Panc1 (cell line): ENCODE results near the gene CDKN2B-AS1. TPM values are rescaled to one million over a fixed set of nuclear protein-coding genes. Genes with fewer than 3 reads are reported as not detected.

ENCODE experiments used
- ATAC-seq: fragments of 200-7000 bp; cut with Tn5 transposase; 2 replicates; pipeline ENCODE4 v1.9.1; 2020; ENCODE audit warnings: mild to moderate bottlenecking, moderate library complexity
- BruUV-seq: library from RNA; stranded (reverse); fragments of 400-500 nt; replicated peaks from 2 replicates; lab custom pipeline; 2021; lab: Mats Ljungman, UMichigan
- CTCF ChIA-PET: fragments of 300-600 bp; sonication (Branson Sonifier 250); formaldehyde crosslinking; loops from one replicate; lab custom pipeline; 2022; ENCODE audit warnings: antibody characterized with exemption; lab: Charles Lee
- POLR2A ChIA-PET: fragments of 300-600 bp; sonication (Branson Sonifier 250); formaldehyde crosslinking; loops from one replicate; lab custom pipeline; 2022; ENCODE audit warnings: antibody characterized with exemption; lab: Charles Lee
- DNase-seq: peaks from one replicate; pipeline ENCODE4 v3.0.0-alpha.2; 2010; ENCODE audit warnings: low read depth, low spot score
- H3K27ac ChIP-seq: 2 replicates; pipeline ENCODE4 v1.5.1; 2011; ENCODE audit warnings: mild to moderate bottlenecking, low read length, inconsistent platforms
- H3K27me3 ChIP-seq: fragments of 200-500 bp; sonication (Bioruptor generic); 2 replicates; pipeline ENCODE4 v1.6.0; 2014; ENCODE audit warnings: low read length, inconsistent platforms; ENCODE audit not compliant: control insufficient read depth, insufficient read depth
- H3K36me3 ChIP-seq: fragments of 200-500 bp; sonication (Bioruptor generic); 2 replicates; pipeline ENCODE4 v1.5.1; 2014; ENCODE audit warnings: inconsistent platforms, mild to moderate bottlenecking, low read length, moderate library complexity; ENCODE audit not compliant: control insufficient read depth, insufficient read depth
- H3K4me1 ChIP-seq: 2 replicates; pipeline ENCODE4 v1.5.1; 2011; ENCODE audit warnings: inconsistent platforms, mild to moderate bottlenecking, low read length, moderate library complexity; ENCODE audit not compliant: control insufficient read depth, insufficient read depth
- H3K4me3 ChIP-seq, 2 experiments: 2 replicates each; pipeline ENCODE4 v1.5.1; 2011 to 2012; ENCODE audit warnings: low read depth in 2 of 2, low read length in 2 of 2, mild to moderate bottlenecking in 2 of 2, inconsistent platforms in 1 of 2, moderate library complexity in 1 of 2
- H3K9me3 ChIP-seq: fragments of 200-500 bp; sonication (Bioruptor generic); 2 replicates; pipeline ENCODE4 v1.5.1; 2014; ENCODE audit warnings: low read depth, mild to moderate bottlenecking, inconsistent platforms, low read length, moderate library complexity; ENCODE audit not compliant: control insufficient read depth, insufficient read depth
- POLR2AphosphoS5 ChIP-seq: IDR thresholded peaks from 2 replicates; pipeline ENCODE4 v1.6.1; 2012; ENCODE audit warnings: mild to moderate bottlenecking, low read depth, low read length, moderate library complexity
- SIN3A ChIP-seq: IDR thresholded peaks from 2 replicates; pipeline ENCODE4 v1.6.1; 2012; ENCODE audit warnings: low read depth, mild to moderate bottlenecking, low read length, moderate library complexity, borderline replicate concordance; ENCODE audit not compliant: insufficient read depth
- TCF7L2 ChIP-seq: IDR thresholded peaks from 2 replicates; pipeline ENCODE4 v1.6.1; 2011; ENCODE audit warnings: mild to moderate bottlenecking, low read depth, low read length, inconsistent platforms
- in situ Hi-C: cut with HindIII; loops from 2 replicates; pipeline ENCODE4 v1.10.0; 2016; ENCODE audit warnings: low sequenced_read_pairs, low pct_unique_long_range_greater_than_20kb
- intact Hi-C: fragments of 100-400 bp; cut with micrococcal nuclease; formaldehyde crosslinking; loops from one replicate; pipeline ENCODE4 v1.10.0; 2022; ENCODE audit not compliant: unreplicated experiment
- total RNA-seq: library from RNA; stranded (reverse); gene quantifications from one replicate; pipeline ENCODE4 v1.2.1, GENCODE V29; 2021; ENCODE audit not compliant: unreplicated experiment
- TF ChIP-seq, protein P1 (sequence below): fragments of 450-650 bp; IDR thresholded peaks from 2 replicates; pipeline ENCODE4 v1.5.1; 2017; ENCODE audit warnings: mild to moderate bottlenecking
- TF ChIP-seq, protein P2 (sequence below), 2 experiments: IDR thresholded peaks; 2 replicates each; pipeline ENCODE4 v1.6.1; 2011 to 2012; ENCODE audit warnings: low read depth in 2 of 2, control low read depth in 1 of 2, low read length in 1 of 2, mild to moderate bottlenecking in 1 of 2, moderate library complexity in 1 of 2; ENCODE audit not compliant: insufficient read depth in 1 of 2

Gene CDKN2B-AS1
- total RNA-seq, 1 experiment from 2014 or later = not detected

DNA sequence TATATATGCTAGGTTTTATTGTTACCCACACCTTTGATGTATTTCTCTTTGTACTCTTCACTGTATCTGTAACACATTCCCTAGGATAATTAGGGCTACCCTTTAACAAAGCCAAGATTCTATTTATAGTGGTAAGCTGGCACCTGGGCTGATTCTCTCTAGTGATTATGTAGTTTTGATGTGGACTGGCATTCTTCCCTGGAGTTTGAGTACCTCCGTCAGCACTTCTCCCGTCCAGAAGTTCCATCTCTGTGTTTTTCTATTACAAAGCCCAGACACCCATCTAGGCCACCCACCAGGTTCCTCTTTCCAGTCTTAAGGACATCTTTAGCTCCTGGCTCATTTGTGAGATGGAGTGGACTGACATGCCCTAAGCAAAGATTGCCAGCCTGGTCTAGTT, 70.4 kb downstream of the CDKN2B-AS1 start:
- no peaks in the 10 kb centered on the region for H3K36me3 ChIP-seq
- intact Hi-C loops (no loop called here), in situ Hi-C loops (no loop called here)
- CTCF ChIA-PET = no interaction called here
- ATAC-seq = no peak
- no peaks in the 10 kb centered on the region for H3K9me3 ChIP-seq
- H3K27me3 ChIP-seq = no peaks in the 10 kb centered on the region
- POLR2A ChIA-PET = no interaction called here
- H3K4me1 ChIP-seq = no peaks in the 10 kb centered on the region
- no peak overlapping the region for H3K27ac ChIP-seq
- no peak for DNase-seq
- BruUV-seq = no TSS peak
- H3K4me3 ChIP-seq = no peak overlapping the region
- TF ChIP-seq POLR2AphosphoS5 = no peak
- no peak for TF ChIP-seq SIN3A
- TF ChIP-seq, protein P1, sequence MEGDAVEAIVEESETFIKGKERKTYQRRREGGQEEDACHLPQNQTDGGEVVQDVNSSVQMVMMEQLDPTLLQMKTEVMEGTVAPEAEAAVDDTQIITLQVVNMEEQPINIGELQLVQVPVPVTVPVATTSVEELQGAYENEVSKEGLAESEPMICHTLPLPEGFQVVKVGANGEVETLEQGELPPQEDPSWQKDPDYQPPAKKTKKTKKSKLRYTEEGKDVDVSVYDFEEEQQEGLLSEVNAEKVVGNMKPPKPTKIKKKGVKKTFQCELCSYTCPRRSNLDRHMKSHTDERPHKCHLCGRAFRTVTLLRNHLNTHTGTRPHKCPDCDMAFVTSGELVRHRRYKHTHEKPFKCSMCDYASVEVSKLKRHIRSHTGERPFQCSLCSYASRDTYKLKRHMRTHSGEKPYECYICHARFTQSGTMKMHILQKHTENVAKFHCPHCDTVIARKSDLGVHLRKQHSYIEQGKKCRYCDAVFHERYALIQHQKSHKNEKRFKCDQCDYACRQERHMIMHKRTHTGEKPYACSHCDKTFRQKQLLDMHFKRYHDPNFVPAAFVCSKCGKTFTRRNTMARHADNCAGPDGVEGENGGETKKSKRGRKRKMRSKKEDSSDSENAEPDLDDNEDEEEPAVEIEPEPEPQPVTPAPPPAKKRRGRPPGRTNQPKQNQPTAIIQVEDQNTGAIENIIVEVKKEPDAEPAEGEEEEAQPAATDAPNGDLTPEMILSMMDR = no peak
- no peak for TF ChIP-seq TCF7L2
- TF ChIP-seq, protein P2, sequence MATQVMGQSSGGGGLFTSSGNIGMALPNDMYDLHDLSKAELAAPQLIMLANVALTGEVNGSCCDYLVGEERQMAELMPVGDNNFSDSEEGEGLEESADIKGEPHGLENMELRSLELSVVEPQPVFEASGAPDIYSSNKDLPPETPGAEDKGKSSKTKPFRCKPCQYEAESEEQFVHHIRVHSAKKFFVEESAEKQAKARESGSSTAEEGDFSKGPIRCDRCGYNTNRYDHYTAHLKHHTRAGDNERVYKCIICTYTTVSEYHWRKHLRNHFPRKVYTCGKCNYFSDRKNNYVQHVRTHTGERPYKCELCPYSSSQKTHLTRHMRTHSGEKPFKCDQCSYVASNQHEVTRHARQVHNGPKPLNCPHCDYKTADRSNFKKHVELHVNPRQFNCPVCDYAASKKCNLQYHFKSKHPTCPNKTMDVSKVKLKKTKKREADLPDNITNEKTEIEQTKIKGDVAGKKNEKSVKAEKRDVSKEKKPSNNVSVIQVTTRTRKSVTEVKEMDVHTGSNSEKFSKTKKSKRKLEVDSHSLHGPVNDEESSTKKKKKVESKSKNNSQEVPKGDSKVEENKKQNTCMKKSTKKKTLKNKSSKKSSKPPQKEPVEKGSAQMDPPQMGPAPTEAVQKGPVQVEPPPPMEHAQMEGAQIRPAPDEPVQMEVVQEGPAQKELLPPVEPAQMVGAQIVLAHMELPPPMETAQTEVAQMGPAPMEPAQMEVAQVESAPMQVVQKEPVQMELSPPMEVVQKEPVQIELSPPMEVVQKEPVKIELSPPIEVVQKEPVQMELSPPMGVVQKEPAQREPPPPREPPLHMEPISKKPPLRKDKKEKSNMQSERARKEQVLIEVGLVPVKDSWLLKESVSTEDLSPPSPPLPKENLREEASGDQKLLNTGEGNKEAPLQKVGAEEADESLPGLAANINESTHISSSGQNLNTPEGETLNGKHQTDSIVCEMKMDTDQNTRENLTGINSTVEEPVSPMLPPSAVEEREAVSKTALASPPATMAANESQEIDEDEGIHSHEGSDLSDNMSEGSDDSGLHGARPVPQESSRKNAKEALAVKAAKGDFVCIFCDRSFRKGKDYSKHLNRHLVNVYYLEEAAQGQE (IDR thresholded peaks at IDR 0.05; ENCODE audit: insufficient read depth in 1 of 2, low read depth in 2 of 2, low read length in 1 of 2) = no peak

DNA sequence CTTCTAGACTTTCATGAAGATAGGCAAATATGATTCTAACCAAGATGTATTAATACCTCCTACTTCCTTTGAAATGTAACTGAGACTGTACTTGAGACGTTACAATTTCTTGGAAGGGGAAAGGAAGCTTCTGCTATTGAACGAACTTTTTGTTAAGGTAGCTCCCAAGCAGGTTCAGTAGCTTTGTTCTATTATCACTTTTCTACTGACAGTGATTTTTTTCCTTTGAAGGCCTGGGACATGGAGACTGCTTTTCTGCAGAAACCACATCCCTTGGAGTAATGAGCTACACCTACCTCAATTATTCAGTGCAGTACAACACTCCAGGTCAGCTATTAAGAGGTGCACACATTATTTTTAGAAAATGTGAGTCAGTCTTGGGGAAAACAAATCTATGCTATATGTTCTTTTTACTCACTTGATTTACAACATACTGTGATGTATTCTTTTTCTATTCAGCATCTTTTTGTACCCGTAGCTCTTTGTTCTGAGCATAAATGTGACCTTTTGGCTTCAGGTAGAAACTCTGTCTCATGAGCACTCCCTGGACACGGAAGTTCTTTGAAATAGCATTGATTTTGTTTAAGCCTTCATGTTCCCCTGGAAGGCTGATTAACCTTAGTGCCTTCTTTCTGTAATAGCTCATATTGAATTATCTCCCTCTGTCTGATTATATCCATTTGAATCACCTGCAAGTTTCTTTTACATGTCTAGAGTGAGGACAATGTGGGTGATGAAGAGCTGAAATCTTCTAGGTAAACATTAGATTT, 71.0 kb downstream of the CDKN2B-AS1 start:
- Histone ChIP-seq H3K36me3 (no peaks in the 10 kb centered on the region), H3K27ac (no peak overlapping the region), H3K4me3 (no peak overlapping the region), H3K4me1 (no peaks in the 10 kb centered on the region), H3K27me3 (no peaks in the 10 kb centered on the region), H3K9me3 (no peaks in the 10 kb centered on the region)
- intact Hi-C loops (no loop called here), in situ Hi-C loops (no loop called here)
- CTCF ChIA-PET = no interaction called here
- ATAC-seq (no peak), DNase-seq (no peak)
- TF ChIP-seq POLR2AphosphoS5 (no peak), SIN3A (no peak)
- POLR2A ChIA-PET = no interaction called here
- no TSS peak for BruUV-seq

DNA sequence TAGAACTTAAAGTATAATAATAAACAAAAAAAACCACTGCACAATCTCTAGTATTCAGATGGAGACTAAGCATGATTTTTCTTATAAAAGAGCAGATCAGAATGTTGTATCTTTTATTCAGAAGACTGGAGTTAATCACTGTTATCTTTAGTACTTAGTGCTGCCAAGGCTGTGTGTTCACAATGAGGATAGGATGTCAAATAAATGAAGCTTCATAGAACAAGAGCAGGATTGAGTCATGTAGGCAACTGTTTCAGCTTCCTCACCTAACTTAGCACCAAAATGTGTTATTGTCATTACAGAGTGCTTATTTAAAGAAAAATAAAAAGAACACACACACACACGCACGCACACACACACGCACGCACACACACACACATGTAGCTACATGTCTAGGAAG, 72.6 kb downstream of the CDKN2B-AS1 start:
- TF ChIP-seq SIN3A = no peak
- no peak for TF ChIP-seq POLR2AphosphoS5
- no peak for TF ChIP-seq TCF7L2
- TF ChIP-seq, protein P1 = no peak
- TF ChIP-seq, protein P2 (IDR thresholded peaks at IDR 0.05; ENCODE audit: insufficient read depth in 1 of 2, low read depth in 2 of 2, low read length in 1 of 2) = no peak
- H3K4me1 ChIP-seq = no peaks in the 10 kb centered on the region
- intact Hi-C loops = no loop called here
- in situ Hi-C loops = no loop called here
- BruUV-seq = no TSS peak
- ChIA-PET POLR2A (no interaction called here), CTCF (no interaction called here)
- ATAC-seq (no peak), DNase-seq (no peak)
- H3K36me3 ChIP-seq = no peaks in the 10 kb centered on the region
- H3K27ac ChIP-seq = no peak overlapping the region
- no peak overlapping the region for H3K4me3 ChIP-seq
- no peaks in the 10 kb centered on the region for H3K9me3 ChIP-seq
- H3K27me3 ChIP-seq = no peaks in the 10 kb centered on the region
